Type B pancreatic cell (in vitro differentiated cells): ENCODE results near the gene KRT75. TPM values are rescaled to one million over a fixed set of nuclear protein-coding genes. Genes with fewer than 3 reads are reported as not detected.
"Not testable (repeated sequence)": the region's sequence is repeated elsewhere in the genome, so short reads cannot be mapped to it uniquely, and the experiment has no call there.

Experiments
- DNase-seq: peaks from one replicate; pipeline ENCODE4 v3.0.0; 2021; ENCODE audit warnings: mixed read lengths; ENCODE audit not compliant: unreplicated experiment; ENCODE audit errors: extremely low spot score
- H3K27ac Mint-ChIP-seq: 2 replicates; pipeline ENCODE4 v1.8.0; 2021; ENCODE audit warnings: mild to moderate bottlenecking, mixed read lengths
- H3K27me3 Mint-ChIP-seq: 2 replicates; pipeline ENCODE4 v1.8.0; 2021; ENCODE audit warnings: mixed read lengths
- H3K36me3 Mint-ChIP-seq: 2 replicates; pipeline ENCODE4 v1.8.0; 2021; ENCODE audit warnings: mixed read lengths
- H3K4me1 Mint-ChIP-seq: one replicate; pipeline ENCODE4 v1.8.0; 2021; ENCODE audit warnings: mixed read lengths; ENCODE audit not compliant: unreplicated experiment
- H3K4me3 Mint-ChIP-seq: 2 replicates; pipeline ENCODE4 v1.8.0; 2021; ENCODE audit warnings: mild to moderate bottlenecking, mixed read lengths
- H3K9me3 Mint-ChIP-seq: 2 replicates; pipeline ENCODE4 v1.8.0; 2021; ENCODE audit warnings: mixed read lengths
- total RNA-seq: library from RNA; stranded (reverse); gene quantifications from 2 replicates; pipeline ENCODE4 v1.2.1, GENCODE V29; 2021; ENCODE audit warnings: low replicate concordance
- TF ChIP-seq, protein P1 (sequence below): fragments of 200-600 bp; sonication (generic); conservative IDR thresholded peaks from 2 replicates; pipeline ENCODE4 v1.5.0; 2021; ENCODE audit warnings: antibody characterized with exemption, mild to moderate bottlenecking

Gene KRT75
- total RNA-seq, 1 donor from 2014 or later: not detected

DNA sequence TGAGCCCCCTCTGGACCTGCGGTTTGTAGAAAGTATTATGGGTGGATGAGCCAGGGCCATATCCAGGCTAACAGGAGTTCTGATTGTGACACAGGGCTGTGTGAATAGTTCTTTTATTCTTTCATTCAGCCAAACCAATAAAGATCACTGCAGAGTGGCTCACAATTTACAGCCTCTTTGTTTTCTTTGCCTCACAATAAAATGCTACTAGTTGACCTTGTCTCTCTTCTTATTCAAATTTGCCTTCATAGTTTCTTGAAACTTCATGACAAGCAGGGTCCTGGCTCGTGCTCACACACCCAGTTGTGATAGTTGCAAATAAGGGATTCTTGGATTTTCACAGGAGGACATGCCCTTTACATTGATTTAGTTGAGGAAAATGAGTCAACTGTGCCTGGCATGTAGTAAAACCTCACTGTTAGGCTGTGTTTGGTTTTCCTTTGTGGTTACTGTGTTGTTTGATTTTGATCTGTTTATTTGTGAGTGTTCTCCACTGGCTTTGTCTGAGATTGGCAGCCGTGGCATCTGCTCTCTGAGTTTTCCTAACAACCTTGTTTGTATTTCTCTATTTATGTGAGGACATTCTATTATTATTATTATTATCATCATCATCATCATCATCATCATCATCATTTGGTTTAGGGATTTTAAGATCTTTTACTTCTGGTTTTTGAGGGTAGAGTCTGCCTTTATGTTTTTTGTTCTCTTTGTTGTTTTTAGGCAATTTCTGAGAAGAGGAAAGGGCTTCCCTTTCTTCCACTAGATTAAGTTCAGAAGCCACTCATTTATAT is 20.4 kb upstream of the KRT75 start:
- TF ChIP-seq, protein P1, sequence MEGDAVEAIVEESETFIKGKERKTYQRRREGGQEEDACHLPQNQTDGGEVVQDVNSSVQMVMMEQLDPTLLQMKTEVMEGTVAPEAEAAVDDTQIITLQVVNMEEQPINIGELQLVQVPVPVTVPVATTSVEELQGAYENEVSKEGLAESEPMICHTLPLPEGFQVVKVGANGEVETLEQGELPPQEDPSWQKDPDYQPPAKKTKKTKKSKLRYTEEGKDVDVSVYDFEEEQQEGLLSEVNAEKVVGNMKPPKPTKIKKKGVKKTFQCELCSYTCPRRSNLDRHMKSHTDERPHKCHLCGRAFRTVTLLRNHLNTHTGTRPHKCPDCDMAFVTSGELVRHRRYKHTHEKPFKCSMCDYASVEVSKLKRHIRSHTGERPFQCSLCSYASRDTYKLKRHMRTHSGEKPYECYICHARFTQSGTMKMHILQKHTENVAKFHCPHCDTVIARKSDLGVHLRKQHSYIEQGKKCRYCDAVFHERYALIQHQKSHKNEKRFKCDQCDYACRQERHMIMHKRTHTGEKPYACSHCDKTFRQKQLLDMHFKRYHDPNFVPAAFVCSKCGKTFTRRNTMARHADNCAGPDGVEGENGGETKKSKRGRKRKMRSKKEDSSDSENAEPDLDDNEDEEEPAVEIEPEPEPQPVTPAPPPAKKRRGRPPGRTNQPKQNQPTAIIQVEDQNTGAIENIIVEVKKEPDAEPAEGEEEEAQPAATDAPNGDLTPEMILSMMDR: no peak
- H3K27ac Mint-ChIP-seq: no peak overlapping the region

DNA sequence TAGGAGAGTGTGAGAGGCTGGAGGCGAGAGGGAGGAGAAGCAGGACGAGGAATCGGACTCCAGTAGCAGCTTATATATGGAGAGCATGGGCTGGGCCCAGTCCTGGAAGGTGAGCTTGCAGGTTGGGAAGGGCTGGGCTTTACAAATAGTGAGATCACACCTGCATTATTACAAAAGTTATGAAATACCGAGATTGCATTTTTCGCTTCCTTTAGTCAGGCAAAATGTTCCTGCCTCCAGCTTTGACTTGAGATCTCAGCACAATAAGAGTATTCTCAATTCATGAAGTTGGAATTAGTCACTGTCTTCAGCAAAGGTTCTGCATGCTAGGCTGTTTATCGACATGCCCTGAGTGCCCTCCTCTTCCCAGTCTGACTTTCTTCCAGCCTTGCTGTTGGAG is 17.9 kb upstream of the KRT75 start, which contains the start of gene KRT6B:
TSS of gene KRT6B (minus strand) at position 46 of the 400 bp plus-strand sequence. CDS start 68 bp downstream, outside the sequence.
- H3K36me3 Mint-ChIP-seq: no peaks in the 10 kb centered on the region
- no peak within 1 kb of the TSS for H3K27ac Mint-ChIP-seq
- peaks cover 37% of the 10 kb centered on the region for H3K27me3 Mint-ChIP-seq
- no peaks in the 10 kb centered on the region for H3K4me1 Mint-ChIP-seq
- TF ChIP-seq, protein P1: no peak
- H3K9me3 Mint-ChIP-seq: no peaks in the 10 kb centered on the region
- H3K4me3 Mint-ChIP-seq: no peak within 1 kb of the TSS
- DNase-seq: no peak

More for the DNA sequence above, 20.4 kb upstream of the KRT75 start:
- no peaks in the 10 kb centered on the region for H3K4me1 Mint-ChIP-seq
- H3K27me3 Mint-ChIP-seq: peaks cover 22% of the 10 kb centered on the region
- no peak for DNase-seq
- H3K4me3 Mint-ChIP-seq: no peak overlapping the region
- no peaks in the 10 kb centered on the region for H3K9me3 Mint-ChIP-seq
- no peaks in the 10 kb centered on the region for H3K36me3 Mint-ChIP-seq

DNA sequence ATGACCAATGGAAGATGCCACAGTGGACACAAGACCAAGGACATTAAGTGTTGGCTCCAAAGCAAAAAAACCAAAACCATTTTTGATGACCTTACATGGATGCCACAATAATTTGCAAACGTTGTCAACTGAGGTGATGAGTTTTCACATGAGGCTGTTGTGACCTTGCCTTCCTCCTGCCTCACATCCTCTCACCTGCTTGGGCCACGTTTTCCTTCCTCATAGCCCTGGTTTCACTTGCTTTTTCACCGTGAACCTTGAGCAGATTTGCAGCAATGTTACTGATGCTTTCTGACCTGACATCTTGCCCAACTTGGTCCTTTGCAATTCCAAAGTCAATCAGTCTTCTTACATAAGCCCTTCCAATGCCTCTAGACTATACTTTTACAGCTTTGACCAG is 14.1 kb upstream of the KRT75 start:
- H3K9me3 Mint-ChIP-seq: no peaks in the 10 kb centered on the region
- H3K4me1 Mint-ChIP-seq: no peaks in the 10 kb centered on the region
- TF ChIP-seq, protein P1: no peak
- H3K27me3 Mint-ChIP-seq: peaks cover 52% of the 10 kb centered on the region
- DNase-seq: no peak
- H3K27ac Mint-ChIP-seq: no peak overlapping the region
- H3K36me3 Mint-ChIP-seq: no peaks in the 10 kb centered on the region
- no peak overlapping the region for H3K4me3 Mint-ChIP-seq

DNA sequence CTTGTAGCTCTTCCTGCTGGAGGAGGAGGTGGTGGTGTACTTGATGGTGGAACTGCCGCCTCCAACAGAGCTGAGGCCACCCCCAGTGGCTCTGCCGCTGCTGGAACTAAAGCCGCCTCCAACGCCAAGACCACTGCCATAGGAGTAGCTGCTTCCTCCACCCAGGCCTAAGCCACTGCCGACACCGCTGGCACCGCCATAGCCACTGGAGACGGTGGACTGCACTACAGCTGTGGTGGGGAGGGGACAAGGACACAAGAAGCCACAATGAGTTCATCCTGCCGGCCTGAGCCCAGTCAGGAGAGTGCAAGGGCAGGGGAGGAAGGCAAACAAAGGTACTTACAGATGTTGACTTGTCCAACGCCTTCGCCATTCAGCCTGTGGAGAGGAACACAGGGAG is 13.0 kb upstream of the KRT75 start:
- peaks cover 60% of the 10 kb centered on the region for H3K27me3 Mint-ChIP-seq
- DNase-seq, H3K27ac Mint-ChIP-seq: not testable (repeated sequence)

DNA sequence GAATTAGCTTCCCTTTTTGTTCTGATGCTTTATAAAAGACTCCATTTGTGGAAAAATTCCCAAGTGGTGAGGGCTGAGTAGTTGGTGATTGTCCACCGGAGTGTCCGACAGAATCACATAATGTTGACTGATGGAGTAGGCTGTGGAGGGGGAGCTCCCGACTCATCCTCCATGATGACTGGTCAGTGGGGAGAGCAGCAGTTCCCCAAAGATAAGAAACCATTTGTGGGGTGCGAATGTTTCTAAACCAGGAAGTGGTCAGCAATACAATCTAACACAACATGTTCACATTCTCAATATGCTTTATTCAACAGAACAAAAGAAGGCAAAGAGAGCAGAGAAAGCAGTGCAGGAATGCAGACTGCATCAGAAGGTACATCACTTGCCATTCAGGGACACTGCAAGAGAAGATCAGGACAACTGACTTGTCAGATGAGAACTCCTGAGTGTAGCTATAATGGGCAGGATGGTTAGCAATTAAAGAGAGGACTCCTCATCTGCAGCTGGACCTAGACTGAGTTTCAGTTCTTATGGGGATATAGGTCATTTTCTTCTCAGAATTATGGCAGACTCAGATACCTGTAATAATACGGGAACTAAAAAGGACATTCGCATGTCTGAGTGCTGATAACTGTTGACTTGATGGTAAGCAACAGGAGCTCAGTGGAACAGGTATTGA is 12.3 kb upstream of the KRT75 start:
- peaks cover 10% of the 10 kb centered on the region for H3K4me1 Mint-ChIP-seq
- TF ChIP-seq, protein P1: no peak
- no peak for DNase-seq
- peaks cover 62% of the 10 kb centered on the region for H3K27me3 Mint-ChIP-seq
- no peak overlapping the region for H3K27ac Mint-ChIP-seq
- H3K9me3 Mint-ChIP-seq: no peaks in the 10 kb centered on the region
- no peak overlapping the region for H3K4me3 Mint-ChIP-seq
- H3K36me3 Mint-ChIP-seq: no peaks in the 10 kb centered on the region

More for the DNA sequence above, 13.0 kb upstream of the KRT75 start:
- not testable (repeated sequence) for H3K36me3 Mint-ChIP-seq, H3K4me3 Mint-ChIP-seq, H3K4me1 Mint-ChIP-seq, H3K9me3 Mint-ChIP-seq

DNA sequence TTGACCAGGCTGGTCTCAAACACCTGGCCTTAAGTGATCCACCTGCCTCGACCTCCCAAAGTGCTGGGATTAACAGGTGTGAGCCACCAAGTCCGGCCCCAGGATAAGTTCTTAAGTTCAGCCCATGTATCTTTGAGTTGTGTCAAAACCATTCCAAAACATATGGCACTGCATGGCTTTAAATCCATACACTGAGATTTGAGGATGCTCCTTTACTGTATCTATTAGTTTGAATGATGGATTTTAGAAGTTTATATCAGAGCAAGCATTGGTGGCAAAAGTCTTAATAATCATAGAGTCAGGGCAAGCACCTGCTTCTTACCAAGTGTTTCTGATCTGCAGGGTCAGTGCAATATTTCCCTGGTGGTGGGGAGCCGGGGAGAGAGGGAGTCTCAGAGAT is 11.7 kb upstream of the KRT75 start:
- Mint-ChIP-seq H3K36me3 (no peaks in the 10 kb centered on the region), H3K9me3 (no peaks in the 10 kb centered on the region), H3K27ac (no peak overlapping the region), H3K4me1 (peaks cover 16% of the 10 kb centered on the region), H3K27me3 (peaks cover 65% of the 10 kb centered on the region), H3K4me3 (no peak overlapping the region)
- TF ChIP-seq, protein P1: no peak
- no peak for DNase-seq
